OCI-LY7 (cell line): ENCODE measurements around the gene RSPH3. TPM values are rescaled to one million over a fixed set of nuclear protein-coding genes. Genes with fewer than 3 reads are reported as not detected.

Source experiments
- BruUV-seq: library from RNA; stranded (reverse); fragments of 400-500 nt; replicated peaks from 2 replicates; lab custom pipeline; 2021; lab: Mats Ljungman, UMichigan
- CTCF ChIA-PET: fragments of 300-600 bp; sonication (Branson Sonifier 250); formaldehyde crosslinking; loops from one replicate; lab custom pipeline; 2022; ENCODE audit warnings: antibody characterized with exemption; ENCODE audit not compliant: unreplicated experiment; lab: Charles Lee
- POLR2A ChIA-PET: fragments of 300-600 bp; sonication (Branson Sonifier 250); formaldehyde crosslinking; loops from one replicate; lab custom pipeline; 2022; ENCODE audit warnings: antibody characterized with exemption; lab: Charles Lee
- DNase-seq: peaks from one replicate; pipeline ENCODE4 v3.0.0-alpha.2; 2015; ENCODE audit warnings: low spot score
- H2AFZ ChIP-seq: fragments of 200-600 bp; sonication (generic), shearing (Covaris generic); 2 replicates; pipeline ENCODE4 v1.6.1; 2014; ENCODE audit warnings: mild to moderate bottlenecking, antibody characterized with exemption, low read length, moderate library complexity
- H3K27ac ChIP-seq: fragments of 200-600 bp; sonication (generic); 2 replicates; pipeline ENCODE4 v1.5.1; 2014; ENCODE audit warnings: mixed run types, low read depth, mild to moderate bottlenecking, moderate library complexity, low read length, inconsistent platforms; ENCODE audit not compliant: poor library complexity, severe bottlenecking
- H3K36me3 ChIP-seq: fragments of 200-600 bp; sonication (generic); 2 replicates; pipeline ENCODE4 v1.6.1; 2014; ENCODE audit warnings: mild to moderate bottlenecking, antibody characterized with exemption, low read length, moderate library complexity, mixed read lengths; ENCODE audit not compliant: insufficient read depth
- H3K4me1 ChIP-seq: fragments of 200-600 bp; sonication (generic); 2 replicates; pipeline ENCODE4 v1.5.1; 2014; ENCODE audit warnings: mild to moderate bottlenecking, low read length; ENCODE audit not compliant: insufficient read depth, poor library complexity, severe bottlenecking
- H3K4me2 ChIP-seq: fragments of 200-600 bp; sonication (generic); 2 replicates; pipeline ENCODE4 v1.6.1; 2014; ENCODE audit warnings: mild to moderate bottlenecking, low read length
- H3K4me3 ChIP-seq: fragments of 200-600 bp; sonication (generic); 2 replicates; pipeline ENCODE4 v1.5.1; 2014; ENCODE audit warnings: mild to moderate bottlenecking, low read depth, low read length; ENCODE audit not compliant: poor library complexity, severe bottlenecking
- H3K79me2 ChIP-seq: fragments of 200-600 bp; sonication (generic); 2 replicates; pipeline ENCODE4 v1.6.1; 2016; ENCODE audit warnings: low read depth, mild to moderate bottlenecking, low read length, moderate library complexity, mixed read lengths; ENCODE audit not compliant: insufficient read depth
- H3K9me2 ChIP-seq: fragments of 200-600 bp; sonication (generic); 2 replicates; pipeline ENCODE4 v1.6.1; 2016; ENCODE audit warnings: mild to moderate bottlenecking, low read length, mixed read lengths; ENCODE audit not compliant: insufficient read depth
- H3K9me3 ChIP-seq: fragments of 200-600 bp; sonication (generic); 2 replicates; pipeline ENCODE4 v1.6.1; 2014; ENCODE audit warnings: mild to moderate bottlenecking, mixed run types, low read length, mixed read lengths
- H4K20me1 ChIP-seq: fragments of 200-600 bp; sonication (generic); 2 replicates; pipeline ENCODE4 v1.6.1; 2014; ENCODE audit warnings: mild to moderate bottlenecking, antibody characterized with exemption, low read length, moderate library complexity, mixed read lengths; ENCODE audit not compliant: insufficient read depth
- EZH2phosphoT487 ChIP-seq: fragments of 200-600 bp; sonication (generic); IDR thresholded peaks from 2 replicates; pipeline ENCODE4 v1.6.1; 2018; ENCODE audit warnings: low read depth, borderline replicate concordance, mild to moderate bottlenecking, mixed run types, antibody characterized with exemption, low read length, moderate library complexity, mixed read lengths
- intact Hi-C: fragments of 100-400 bp; cut with micrococcal nuclease; formaldehyde crosslinking; loops from one replicate; pipeline ENCODE4 v1.10.0; 2022; ENCODE audit not compliant: unreplicated experiment
- total RNA-seq, 2 experiments: library from RNA; depleted of rRNA in 1 of 2; stranded (reverse); fragments of >200 nt in 1 of 2; shearing (Covaris generic) in 1 of 2; gene quantifications; 2 replicates each; pipeline ENCODE4 v1.2.3, GENCODE V29; 2014 to 2022
- TF ChIP-seq, protein P1 (sequence below): fragments of 200-600 bp; sonication (generic); conservative IDR thresholded peaks from 2 replicates; pipeline ENCODE4 v1.5.1; 2014; ENCODE audit warnings: mild to moderate bottlenecking, antibody characterized with exemption, low read length, moderate library complexity, mixed read lengths

The RSPH3 gene
- total RNA-seq, 2 experiments from 2014 or later = 2.7 to 6.5 TPM

DNA sequence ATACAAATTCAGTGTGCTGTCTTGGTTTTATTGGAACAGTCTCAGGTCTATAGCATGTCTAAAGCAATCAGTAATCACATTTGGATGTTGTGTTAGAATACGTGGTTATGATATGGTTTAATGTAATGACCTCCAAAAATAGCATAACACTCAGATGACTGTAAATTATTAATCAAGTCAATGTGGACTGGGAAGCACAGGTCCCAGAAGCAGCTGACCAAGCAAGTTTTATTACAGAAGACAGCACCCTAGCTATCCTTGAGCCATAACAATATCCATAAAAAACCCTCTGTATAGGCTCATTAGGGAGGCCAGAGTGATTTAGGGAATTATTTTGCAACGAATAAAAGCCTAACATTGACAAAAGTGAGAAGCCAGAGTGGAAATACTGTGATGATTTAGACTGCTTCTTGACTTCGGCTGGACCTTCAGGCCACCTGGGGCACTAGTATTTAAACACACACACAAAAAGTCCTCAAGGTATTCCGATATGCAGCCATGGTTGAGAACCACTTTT lies 66.9 kb downstream of the RSPH3 start:
- no peak for DNase-seq
- intact Hi-C loops = no loop called here
- no TSS peak for BruUV-seq
- Histone ChIP-seq H3K4me2 (no peak overlapping the region), H3K9me3 (no peaks in the 10 kb centered on the region), H4K20me1 (no peaks in the 10 kb centered on the region), H3K4me3 (no peak overlapping the region), H2AFZ (no peak overlapping the region), H3K27ac (no peak overlapping the region), H3K9me2 (no peaks in the 10 kb centered on the region), H3K4me1 (no peaks in the 10 kb centered on the region), H3K36me3 (no peaks in the 10 kb centered on the region), H3K79me2 (no peaks in the 10 kb centered on the region)
- ChIA-PET CTCF (no interaction called here), POLR2A (interaction anchor here (0.6 to 0.8 kb wide), 3 partner anchors 11 to 375 kb away, joined by 3 to 8 read pairs (median 3); no protein-coding TSS in a partner anchor)
- TF ChIP-seq, protein P1, sequence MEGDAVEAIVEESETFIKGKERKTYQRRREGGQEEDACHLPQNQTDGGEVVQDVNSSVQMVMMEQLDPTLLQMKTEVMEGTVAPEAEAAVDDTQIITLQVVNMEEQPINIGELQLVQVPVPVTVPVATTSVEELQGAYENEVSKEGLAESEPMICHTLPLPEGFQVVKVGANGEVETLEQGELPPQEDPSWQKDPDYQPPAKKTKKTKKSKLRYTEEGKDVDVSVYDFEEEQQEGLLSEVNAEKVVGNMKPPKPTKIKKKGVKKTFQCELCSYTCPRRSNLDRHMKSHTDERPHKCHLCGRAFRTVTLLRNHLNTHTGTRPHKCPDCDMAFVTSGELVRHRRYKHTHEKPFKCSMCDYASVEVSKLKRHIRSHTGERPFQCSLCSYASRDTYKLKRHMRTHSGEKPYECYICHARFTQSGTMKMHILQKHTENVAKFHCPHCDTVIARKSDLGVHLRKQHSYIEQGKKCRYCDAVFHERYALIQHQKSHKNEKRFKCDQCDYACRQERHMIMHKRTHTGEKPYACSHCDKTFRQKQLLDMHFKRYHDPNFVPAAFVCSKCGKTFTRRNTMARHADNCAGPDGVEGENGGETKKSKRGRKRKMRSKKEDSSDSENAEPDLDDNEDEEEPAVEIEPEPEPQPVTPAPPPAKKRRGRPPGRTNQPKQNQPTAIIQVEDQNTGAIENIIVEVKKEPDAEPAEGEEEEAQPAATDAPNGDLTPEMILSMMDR = no peak
- TF ChIP-seq EZH2phosphoT487 = no peak

GRCh38 chr6:158928068-158928467 lies 71.9 kb downstream of the RSPH3 start:
- BruUV-seq = no TSS peak
- H3K9me2 ChIP-seq = no peaks in the 10 kb centered on the region
- no peak for TF ChIP-seq EZH2phosphoT487
- TF ChIP-seq, protein P1 = no peak
- no peaks in the 10 kb centered on the region for H3K9me3 ChIP-seq
- H3K4me2 ChIP-seq = no peak overlapping the region
- no peaks in the 10 kb centered on the region for H3K79me2 ChIP-seq
- no peak overlapping the region for H2AFZ ChIP-seq
- ChIA-PET CTCF (no interaction called here), POLR2A (interaction anchor here (0.6 kb wide), 2 partner anchors 226 to 574 kb away, joined by 3 to 6 read pairs; no protein-coding TSS in a partner anchor)
- DNase-seq = no peak
- no peaks in the 10 kb centered on the region for H4K20me1 ChIP-seq
- no peaks in the 10 kb centered on the region for H3K36me3 ChIP-seq
- no peak overlapping the region for H3K4me3 ChIP-seq
- no peaks in the 10 kb centered on the region for H3K4me1 ChIP-seq
- intact Hi-C loops = no loop called here
- H3K27ac ChIP-seq = no peak overlapping the region

- intact Hi-C loops = no loop called here
- ChIA-PET CTCF (no interaction called here), POLR2A (interaction anchor here (0.7 kb wide), 2 partner anchors 190 to 540 kb away, joined by 3 to 5 read pairs; no protein-coding TSS in a partner anchor)
- no peaks in the 10 kb centered on the region for H3K9me2 ChIP-seq
- no peak overlapping the region for H3K27ac ChIP-seq
- no peak overlapping the region for H2AFZ ChIP-seq
- no peak for DNase-seq
- no peaks in the 10 kb centered on the region for H4K20me1 ChIP-seq
- H3K9me3 ChIP-seq = no peaks in the 10 kb centered on the region
- BruUV-seq = no TSS peak
- TF ChIP-seq, protein P1 = no peak
- TF ChIP-seq EZH2phosphoT487 = no peak
- H3K4me3 ChIP-seq = no peak overlapping the region
- peaks cover 16% of the 10 kb centered on the region for H3K4me1 ChIP-seq
- H3K4me2 ChIP-seq = no peak overlapping the region
- no peaks in the 10 kb centered on the region for H3K79me2 ChIP-seq
- no peaks in the 10 kb centered on the region for H3K36me3 ChIP-seq
Observed at GRCh38 chr6:158926414-158926813, 73.6 kb downstream of the RSPH3 start.
